Measurements from ENCODE around the gene MALSU1. TPM values are rescaled to one million over a fixed set of nuclear protein-coding genes. Genes with fewer than 3 reads are reported as not detected.
A peak's percentile ranks its signal among the peaks of the same experiment; 100 is the strongest.

The MALSU1 gene
- 10 to 100 TPM; 44.5 to 64.8 (median 47.6) TPM for polyA plus RNA-seq

GRCh38 chr7:23298885-23299769 lies at the start of gene MALSU1:
Gene MALSU1, plus strand, starts transcription at chr7:23299339. Its CDS starts 14 bp downstream, at chr7:23299353.
- peak within 1 kb of the TSS; percentile 91 to 99 (median 98) for H3K27ac Mint-ChIP-seq

GRCh38 chr7:23249486-23249885 lies 49.7 kb upstream of the MALSU1 start:
- H3K27me3 Mint-ChIP-seq (ENCODE audit: low read depth in 3 of 3): peaks cover 9 to 23% (median 19%) of the 10 kb centered on the region in 3 donors
- no peaks in the 10 kb centered on the region for H3K9me3 Mint-ChIP-seq
- no peaks in the 10 kb centered on the region for H3K4me1 Mint-ChIP-seq
- DNase-seq: no peak
- H3K4me3 Mint-ChIP-seq: no peak overlapping the region
- peaks cover 0 to under 1% (median 0%) of the 10 kb centered on the region in 3 donors for H3K36me3 Mint-ChIP-seq
- no peak overlapping the region for H3K27ac Mint-ChIP-seq

More at GRCh38 chr7:23298885-23299769, at the start of gene MALSU1:
- Mint-ChIP-seq H3K4me1 (peaks cover 42 to 56% of the 10 kb centered on the region in 2 donors), H3K36me3 (peaks cover 4 to 19% (median 13%) of the 10 kb centered on the region in 3 donors), H3K4me3 (peak within 1 kb of the TSS; percentile 87 to 98 (median 92)), H3K9me3 (peaks cover 0 to 2% (median 0%) of the 10 kb centered on the region in 6 donors), H3K27me3 (ENCODE audit: low read depth in 3 of 3) (peaks cover 1 to 8% (median 4%) of the 10 kb centered on the region in 3 donors)
- DNase-seq: peak; percentile 93 to 96 (median 95)

- no peaks in the 10 kb centered on the region for H3K9me3 Mint-ChIP-seq
- no peak overlapping the region for H3K27ac Mint-ChIP-seq
- H3K27me3 Mint-ChIP-seq (ENCODE audit: low read depth in 3 of 3): peaks cover 3 to 15% (median 12%) of the 10 kb centered on the region in 3 donors
- no peaks in the 10 kb centered on the region for H3K36me3 Mint-ChIP-seq
- no peaks in the 10 kb centered on the region for H3K4me1 Mint-ChIP-seq
- no peak for DNase-seq
- no peak overlapping the region for H3K4me3 Mint-ChIP-seq
These were observed 45.0 kb upstream of the MALSU1 start for GRCh38 chr7:23254051-23254681.

- Mint-ChIP-seq H3K4me3 (no peak overlapping the region), H3K4me1 (no peaks in the 10 kb centered on the region), H3K27ac (no peak overlapping the region), H3K27me3 (ENCODE audit: low read depth in 3 of 3) (peaks cover 3 to 15% (median 10%) of the 10 kb centered on the region in 3 donors), H3K9me3 (no peaks in the 10 kb centered on the region), H3K36me3 (no peaks in the 10 kb centered on the region)
- DNase-seq: no peak
These were observed 42.4 kb upstream of the MALSU1 start for GRCh38 chr7:23256731-23257130.

GRCh38 chr7:23260371-23260770 lies 38.8 kb upstream of the MALSU1 start:
- Mint-ChIP-seq H3K27me3 (ENCODE audit: low read depth in 3 of 3) (peaks cover 3 to 8% (median 6%) of the 10 kb centered on the region in 3 donors), H3K4me3 (no peak overlapping the region), H3K4me1 (no peaks in the 10 kb centered on the region), H3K36me3 (no peaks in the 10 kb centered on the region), H3K27ac (no peak overlapping the region), H3K9me3 (no peaks in the 10 kb centered on the region)
- no peak for DNase-seq

- DNase-seq: peak; percentile 18 to 40 (median 24)
- H3K4me1 Mint-ChIP-seq: no peaks in the 10 kb centered on the region
- H3K4me3 Mint-ChIP-seq: no peak overlapping the region
- H3K36me3 Mint-ChIP-seq: no peaks in the 10 kb centered on the region
- no peak overlapping the region for H3K27ac Mint-ChIP-seq
- no peaks in the 10 kb centered on the region for H3K9me3 Mint-ChIP-seq
- H3K27me3 Mint-ChIP-seq (ENCODE audit: low read depth in 3 of 3): peaks cover 0 to 8% (median 2%) of the 10 kb centered on the region in 3 donors
These were observed 37.2 kb upstream of the MALSU1 start for GRCh38 chr7:23261843-23262452.

- Mint-ChIP-seq H3K9me3 (no peaks in the 10 kb centered on the region), H3K27ac (no peak overlapping the region), H3K4me3 (no peak overlapping the region), H3K27me3 (ENCODE audit: low read depth in 3 of 3) (peaks cover 0 to 7% (median 2%) of the 10 kb centered on the region in 3 donors), H3K36me3 (no peaks in the 10 kb centered on the region), H3K4me1 (no peaks in the 10 kb centered on the region)
- DNase-seq: no peak
These were observed 34.2 kb upstream of the MALSU1 start for GRCh38 chr7:23264916-23265458.

- Mint-ChIP-seq H3K4me1 (no peaks in the 10 kb centered on the region), H3K4me3 (no peak overlapping the region), H3K36me3 (no peaks in the 10 kb centered on the region), H3K9me3 (no peaks in the 10 kb centered on the region), H3K27ac (no peak overlapping the region), H3K27me3 (ENCODE audit: low read depth in 3 of 3) (peaks cover 0 to 7% (median 5%) of the 10 kb centered on the region in 3 donors)
- no peak for DNase-seq
These were observed 32.2 kb upstream of the MALSU1 start for GRCh38 chr7:23266918-23267317.

GRCh38 chr7:23267357-23267756 lies 31.8 kb upstream of the MALSU1 start:
- Mint-ChIP-seq H3K27ac (no peak overlapping the region), H3K4me1 (peaks cover 0 to 4% of the 10 kb centered on the region in 2 donors), H3K9me3 (no peaks in the 10 kb centered on the region), H3K27me3 (ENCODE audit: low read depth in 3 of 3) (peaks cover 0 to 9% (median 5%) of the 10 kb centered on the region in 3 donors), H3K4me3 (no peak overlapping the region), H3K36me3 (no peaks in the 10 kb centered on the region)
- no peak for DNase-seq

GRCh38 chr7:23268167-23268566 lies 31.0 kb upstream of the MALSU1 start:
- no peak for DNase-seq
- Mint-ChIP-seq H3K4me3 (no peak overlapping the region), H3K9me3 (no peaks in the 10 kb centered on the region), H3K4me1 (peaks cover 1 to 9% of the 10 kb centered on the region in 2 donors), H3K27me3 (ENCODE audit: low read depth in 3 of 3) (peaks cover 0 to 9% (median 5%) of the 10 kb centered on the region in 3 donors), H3K27ac (no peak overlapping the region), H3K36me3 (no peaks in the 10 kb centered on the region)

GRCh38 chr7:23268746-23269145 lies 30.4 kb upstream of the MALSU1 start:
- Mint-ChIP-seq H3K4me3 (no peak overlapping the region), H3K27me3 (ENCODE audit: low read depth in 3 of 3) (peaks cover 0 to 9% (median 5%) of the 10 kb centered on the region in 3 donors), H3K4me1 (peaks cover 2 to 14% of the 10 kb centered on the region in 2 donors), H3K9me3 (no peaks in the 10 kb centered on the region), H3K36me3 (no peaks in the 10 kb centered on the region), H3K27ac (no peak overlapping the region)
- DNase-seq: no peak

GRCh38 chr7:23272275-23272674 lies 26.9 kb upstream of the MALSU1 start:
- DNase-seq: no peak
- Mint-ChIP-seq H3K36me3 (no peaks in the 10 kb centered on the region), H3K27me3 (ENCODE audit: low read depth in 3 of 3) (peaks cover 0 to 9% (median 6%) of the 10 kb centered on the region in 3 donors), H3K4me1 (peaks cover 2 to 14% of the 10 kb centered on the region in 2 donors), H3K9me3 (no peaks in the 10 kb centered on the region), H3K27ac (no peak overlapping the region), H3K4me3 (no peak overlapping the region)

GRCh38 chr7:23273141-23273599 lies 26.0 kb upstream of the MALSU1 start:
- H3K27me3 Mint-ChIP-seq (ENCODE audit: low read depth in 3 of 3): peaks cover 0 to 9% (median 2%) of the 10 kb centered on the region in 3 donors
- peak; percentile 62 to 70 (median 63) for DNase-seq
- H3K4me1 Mint-ChIP-seq: peaks cover 2 to 14% of the 10 kb centered on the region in 2 donors
- H3K27ac Mint-ChIP-seq: no peak overlapping the region
- H3K9me3 Mint-ChIP-seq: no peaks in the 10 kb centered on the region
- no peaks in the 10 kb centered on the region for H3K36me3 Mint-ChIP-seq
- H3K4me3 Mint-ChIP-seq: peak overlapping the region in 4 of 5 donors; percentile 44 to 57 (median 51)
